IPS-20b (cell line): ENCODE measurements around the gene VWA1.
"Not testable (repeated sequence)": the region's sequence is repeated elsewhere in the genome, so short reads cannot be mapped to it uniquely, and the experiment has no call there.

Experiments used
- H3K27ac ChIP-seq: one replicate; pipeline ENCODE4 v1.5.1; 2013; ENCODE audit warnings: low read length
- H3K27me3 ChIP-seq: 2 replicates; pipeline ENCODE4 v1.6.1; 2013; ENCODE audit warnings: mild to moderate bottlenecking, low read length, inconsistent platforms; ENCODE audit not compliant: insufficient read depth
- H3K36me3 ChIP-seq: 2 replicates; pipeline ENCODE4 v1.6.1; 2013; ENCODE audit warnings: low read depth, mild to moderate bottlenecking, inconsistent platforms, low read length, moderate library complexity; ENCODE audit not compliant: insufficient read depth
- H3K4me1 ChIP-seq: 2 replicates; pipeline ENCODE4 v1.6.1; 2013; ENCODE audit warnings: mild to moderate bottlenecking, control low read depth, inconsistent platforms, low read length, moderate library complexity; ENCODE audit not compliant: insufficient read depth
- H3K4me3 ChIP-seq: 2 replicates; pipeline ENCODE4 v1.5.1; 2013; ENCODE audit warnings: mild to moderate bottlenecking, low read length, inconsistent platforms
- H3K9ac ChIP-seq: 2 replicates; pipeline ENCODE4 v1.6.1; 2013; ENCODE audit warnings: low read depth, mild to moderate bottlenecking, inconsistent platforms, low read length, moderate library complexity
- H3K9me3 ChIP-seq: 2 replicates; pipeline ENCODE4 v1.6.1; 2013; ENCODE audit warnings: mild to moderate bottlenecking, low read depth, low read length, inconsistent platforms; ENCODE audit not compliant: insufficient read depth

VWA1 gene

GRCh38 chr1:1427106-1427819, 8.2 kb upstream of the VWA1 start:
- Histone ChIP-seq H3K36me3 (no peaks in the 10 kb centered on the region), H3K27ac (no peak overlapping the region), H3K4me1 (peaks cover 21% of the 10 kb centered on the region), H3K9ac (no peak overlapping the region), H3K27me3 (no peaks in the 10 kb centered on the region), H3K4me3 (peak overlapping the region; percentile 50; the same call in 1 of the 2 replicates), H3K9me3 (no peaks in the 10 kb centered on the region)

GRCh38 chr1:1427820-1428148, 7.7 kb upstream of the VWA1 start:
- H3K4me3 ChIP-seq: peak overlapping the region; percentile 43; the same call in 1 of the 2 replicates
- no peaks in the 10 kb centered on the region for H3K9me3 ChIP-seq
- no peaks in the 10 kb centered on the region for H3K36me3 ChIP-seq
- H3K27ac ChIP-seq: no peak overlapping the region
- no peak overlapping the region for H3K9ac ChIP-seq
- H3K27me3 ChIP-seq: no peaks in the 10 kb centered on the region
- peaks cover 18% of the 10 kb centered on the region; the same call in 1 of the 2 replicates for H3K4me1 ChIP-seq

GRCh38 chr1:1428174-1428573, 7.3 kb upstream of the VWA1 start:
- Histone ChIP-seq H3K4me1 (peaks cover 15% of the 10 kb centered on the region; the same call in 1 of the 2 replicates), H3K9ac (no peak overlapping the region), H3K36me3 (no peaks in the 10 kb centered on the region), H3K27me3 (no peaks in the 10 kb centered on the region), H3K9me3 (no peaks in the 10 kb centered on the region), H3K4me3 (no peak overlapping the region), H3K27ac (no peak overlapping the region)

GRCh38 chr1:1428967-1429366, 6.5 kb upstream of the VWA1 start:
- not testable (repeated sequence) for H3K27me3 ChIP-seq, H3K4me3 ChIP-seq, H3K36me3 ChIP-seq, H3K9me3 ChIP-seq, H3K27ac ChIP-seq, H3K9ac ChIP-seq
- H3K4me1 ChIP-seq: peaks cover 18% of the 10 kb centered on the region; the same call in 1 of the 2 replicates

GRCh38 chr1:1429671-1430073, 5.8 kb upstream of the VWA1 start:
- Histone ChIP-seq H3K4me1 (peaks cover 23% of the 10 kb centered on the region; the same call in 1 of the 2 replicates), H3K4me3 (no peak overlapping the region), H3K27me3 (peaks cover under 1% of the 10 kb centered on the region; the same call in 1 of the 2 replicates), H3K9me3 (no peaks in the 10 kb centered on the region), H3K36me3 (no peaks in the 10 kb centered on the region), H3K27ac (no peak overlapping the region), H3K9ac (no peak overlapping the region; the same call in 1 of the 2 replicates)

GRCh38 chr1:1430114-1430982, 5.1 kb upstream of the VWA1 start:
- H3K4me1 ChIP-seq: peaks cover 30% of the 10 kb centered on the region; the same call in 1 of the 2 replicates
- no peak overlapping the region for H3K4me3 ChIP-seq
- peak overlapping the region; percentile 38; the same call in 1 of the 2 replicates for H3K9ac ChIP-seq
- H3K27me3 ChIP-seq: peaks cover 7% of the 10 kb centered on the region; the same call in 1 of the 2 replicates
- no peaks in the 10 kb centered on the region for H3K36me3 ChIP-seq
- H3K27ac ChIP-seq: no peak overlapping the region
- H3K9me3 ChIP-seq: no peaks in the 10 kb centered on the region

- Histone ChIP-seq H3K27me3 (peaks cover 11% of the 10 kb centered on the region), H3K36me3 (no peaks in the 10 kb centered on the region), H3K9ac (peak overlapping the region; percentile 48; the same call in 1 of the 2 replicates), H3K4me3 (no peak overlapping the region), H3K27ac (no peak overlapping the region), H3K9me3 (no peaks in the 10 kb centered on the region), H3K4me1 (peaks cover 27% of the 10 kb centered on the region)
These were observed 4.3 kb upstream of the VWA1 start for GRCh38 chr1:1430992-1431844.

- Histone ChIP-seq H3K27me3 (peaks cover 17% of the 10 kb centered on the region), H3K27ac (no peak overlapping the region), H3K4me3 (no peak overlapping the region), H3K9ac (peak overlapping the region; percentile 48; the same call in 1 of the 2 replicates), H3K9me3 (no peaks in the 10 kb centered on the region), H3K36me3 (no peaks in the 10 kb centered on the region), H3K4me1 (peaks cover 25% of the 10 kb centered on the region)
These were observed 3.6 kb upstream of the VWA1 start for GRCh38 chr1:1431845-1432273.

- Histone ChIP-seq H3K27me3 (peaks cover 18% of the 10 kb centered on the region), H3K4me3 (no peak overlapping the region), H3K36me3 (no peaks in the 10 kb centered on the region), H3K9ac (peak overlapping the region; percentile 48; the same call in 1 of the 2 replicates), H3K27ac (no peak overlapping the region), H3K9me3 (no peaks in the 10 kb centered on the region), H3K4me1 (peaks cover 25% of the 10 kb centered on the region)
These were observed 3.1 kb upstream of the VWA1 start for GRCh38 chr1:1432274-1432950.

- H3K36me3 ChIP-seq: no peaks in the 10 kb centered on the region
- H3K9ac ChIP-seq: peak overlapping the region; percentile 79; the same call in 1 of the 2 replicates
- H3K27ac ChIP-seq: peak overlapping the region; percentile 61
- H3K4me3 ChIP-seq: peak overlapping the region; percentile 51; the same call in 1 of the 2 replicates
- no peaks in the 10 kb centered on the region for H3K9me3 ChIP-seq
- peaks cover 25% of the 10 kb centered on the region for H3K4me1 ChIP-seq
- H3K27me3 ChIP-seq: peaks cover 18% of the 10 kb centered on the region
These were observed 2.3 kb upstream of the VWA1 start for GRCh38 chr1:1432951-1433803.
